HepG2 (cell line): ENCODE data around the gene ATXN1L. TPM values are rescaled to one million over a fixed set of nuclear protein-coding genes. Genes with fewer than 3 reads are reported as not detected.

Experiments used
- ARID4A ChIP-seq: sonication (generic); formaldehyde crosslinking; IDR thresholded peaks from 2 replicates; pipeline ENCODE4 v1.5.0; 2020; ENCODE audit warnings: mild to moderate bottlenecking, missing genetic modification reagents, borderline replicate concordance
- EED ChIP-seq: sonication (generic); formaldehyde crosslinking; IDR thresholded peaks from 2 replicates; pipeline ENCODE4 v1.5.0; 2020; ENCODE audit warnings: mild to moderate bottlenecking, missing genetic modification reagents
- FOXA3 ChIP-seq: IDR thresholded peaks from 2 replicates; pipeline ENCODE4 v1.6.1; 2016; ENCODE audit warnings: missing genetic modification reagents, missing compliant biosample characterization
- KAT7 ChIP-seq: IDR thresholded peaks from 2 replicates; pipeline ENCODE4 v1.6.1; 2018; ENCODE audit warnings: borderline replicate concordance, missing compliant biosample characterization
- KDM4B ChIP-seq: sonication (generic); formaldehyde crosslinking; IDR thresholded peaks from 2 replicates; pipeline ENCODE4 v1.4.0; 2020; ENCODE audit warnings: missing genetic modification reagents
- KMT2A ChIP-seq: sonication (generic); formaldehyde crosslinking; IDR thresholded peaks from 2 replicates; pipeline ENCODE4 v1.4.0; 2020; ENCODE audit warnings: missing genetic modification reagents
- MTA3 ChIP-seq: sonication (generic); formaldehyde crosslinking; IDR thresholded peaks from 2 replicates; pipeline ENCODE4 v1.4.0; 2020; ENCODE audit warnings: missing genetic modification reagents
- RELA ChIP-seq: sonication (generic); formaldehyde crosslinking; IDR thresholded peaks from 2 replicates; pipeline ENCODE4 v1.4.0; 2020; ENCODE audit warnings: missing genetic modification reagents
- RFX5 ChIP-seq: IDR thresholded peaks from 2 replicates; pipeline ENCODE4 v1.6.1; 2011; ENCODE audit warnings: low read depth, low read length, improper control_type of control experiment
- USF2 ChIP-seq, 2 experiments: sonication (generic) in 1 of 2; formaldehyde crosslinking in 1 of 2; IDR thresholded peaks; 2 replicates each; pipeline versions ENCODE4 v1.5.1 to v1.6.1; 2011 to 2020; ENCODE audit warnings: borderline replicate concordance in 1 of 2, low read depth in 1 of 2, low read length in 1 of 2, mild to moderate bottlenecking in 1 of 2, missing genetic modification reagents in 1 of 2, moderate library complexity in 1 of 2
- ZNF484 ChIP-seq: sonication (generic); formaldehyde crosslinking; IDR thresholded peaks from 2 replicates; pipeline ENCODE4 v1.5.1; 2020; ENCODE audit warnings: mild to moderate bottlenecking, low read depth, missing genetic modification reagents, borderline replicate concordance
- ZNF563 ChIP-seq: sonication (generic); formaldehyde crosslinking; IDR thresholded peaks from 2 replicates; pipeline ENCODE4 v1.8.0; 2022; ENCODE audit warnings: mild to moderate bottlenecking, moderate library complexity, missing genetic modification reagents
- ZNF747 ChIP-seq: sonication (generic); formaldehyde crosslinking; IDR thresholded peaks from 2 replicates; pipeline ENCODE4 v1.8.1; 2023; ENCODE audit warnings: missing genetic modification reagents, mild to moderate bottlenecking, borderline replicate concordance
- ZNF83 ChIP-seq: sonication (generic); formaldehyde crosslinking; IDR thresholded peaks from 2 replicates; pipeline ENCODE4 v1.4.0; 2020; ENCODE audit warnings: missing genetic modification reagents, mild to moderate bottlenecking, borderline replicate concordance
- polyA plus RNA-seq, 8 experiments: library from polyadenylated mRNA; depleted of rRNA in 3 of 8; stranded (reverse) in 7 of 8; unstranded in 1 of 8; fragments of >200 nt; fragmentation: Illumina TruSeq in 4 of 8; extraction: Trizol in 4 of 8; gene quantifications; 2 replicates each; pipeline versions ENCODE4 v1.2.1 to v1.2.3, GENCODE V29; 2011 to 2016; ENCODE audit warnings: low read depth in 4 of 8, missing spikeins in 1 of 8, mixed read lengths in 1 of 8; ENCODE audit not compliant: insufficient read depth in 1 of 8
- total RNA-seq, 5 experiments: library from RNA; depleted of rRNA; stranded (reverse); fragments of >200 nt; fragmentation: Illumina TruSeq; extraction: Trizol; gene quantifications; 2 replicates each; pipeline ENCODE4 v1.2.3, GENCODE V29; 2016; ENCODE audit warnings: low read depth in 1 of 5
- TF ChIP-seq, protein P1 (sequence below): sonication (generic); formaldehyde crosslinking; IDR thresholded peaks from 2 replicates; pipeline ENCODE4 v1.4.0; 2020; ENCODE audit warnings: missing genetic modification reagents
- TF ChIP-seq, protein P2 (sequence below): sonication (generic); formaldehyde crosslinking; IDR thresholded peaks from 2 replicates; pipeline ENCODE4 v1.8.0; 2022; ENCODE audit warnings: mild to moderate bottlenecking, missing genetic modification reagents

ATXN1L gene
- total and polyA plus RNA-seq, 2 of the 13 experiments (the other 11 are each of a cell fraction or from before 2014, with no cell fraction given): 20.0 to 22.4 TPM

DNA sequence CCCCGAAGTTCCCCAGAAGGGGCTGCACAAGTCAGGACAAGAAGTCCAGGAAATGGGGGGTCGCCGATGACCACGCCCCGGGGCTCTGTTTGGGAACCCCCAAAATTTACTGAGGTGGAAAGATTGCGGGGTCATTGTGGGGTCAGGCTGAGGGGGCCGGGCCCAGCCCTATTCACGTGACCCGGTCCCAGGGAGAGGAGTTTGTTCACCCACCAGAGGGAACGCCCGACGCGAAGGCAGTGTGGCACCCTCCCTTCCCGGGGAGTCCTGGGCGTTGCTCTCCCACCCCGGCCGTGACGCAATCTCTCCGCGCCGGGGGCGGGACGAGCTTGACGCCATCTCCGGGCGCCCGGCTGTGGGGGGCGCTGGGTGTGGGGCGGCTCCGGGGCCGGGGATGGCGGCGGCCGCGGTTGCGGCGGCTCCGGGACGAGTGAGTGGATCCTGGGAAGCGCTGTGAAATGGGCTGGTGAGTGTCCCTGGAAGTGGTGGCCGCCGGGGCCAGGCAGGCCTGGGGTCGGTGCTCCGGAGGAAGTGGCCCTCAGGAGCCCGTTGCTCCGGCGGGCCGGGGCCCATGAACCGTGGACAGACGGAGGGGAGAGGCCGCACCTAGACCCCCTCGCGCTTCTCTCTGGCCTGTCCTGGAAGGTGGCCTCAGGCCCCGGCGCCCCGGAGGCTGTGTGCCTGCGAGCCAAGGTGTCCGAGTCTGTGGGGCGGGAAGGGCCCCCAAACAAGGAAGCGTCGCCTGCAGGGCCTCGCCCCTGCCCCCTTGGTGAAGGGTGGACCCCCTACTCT lies at the start of gene ATXN1L (continued):
- TF ChIP-seq, protein P1, sequence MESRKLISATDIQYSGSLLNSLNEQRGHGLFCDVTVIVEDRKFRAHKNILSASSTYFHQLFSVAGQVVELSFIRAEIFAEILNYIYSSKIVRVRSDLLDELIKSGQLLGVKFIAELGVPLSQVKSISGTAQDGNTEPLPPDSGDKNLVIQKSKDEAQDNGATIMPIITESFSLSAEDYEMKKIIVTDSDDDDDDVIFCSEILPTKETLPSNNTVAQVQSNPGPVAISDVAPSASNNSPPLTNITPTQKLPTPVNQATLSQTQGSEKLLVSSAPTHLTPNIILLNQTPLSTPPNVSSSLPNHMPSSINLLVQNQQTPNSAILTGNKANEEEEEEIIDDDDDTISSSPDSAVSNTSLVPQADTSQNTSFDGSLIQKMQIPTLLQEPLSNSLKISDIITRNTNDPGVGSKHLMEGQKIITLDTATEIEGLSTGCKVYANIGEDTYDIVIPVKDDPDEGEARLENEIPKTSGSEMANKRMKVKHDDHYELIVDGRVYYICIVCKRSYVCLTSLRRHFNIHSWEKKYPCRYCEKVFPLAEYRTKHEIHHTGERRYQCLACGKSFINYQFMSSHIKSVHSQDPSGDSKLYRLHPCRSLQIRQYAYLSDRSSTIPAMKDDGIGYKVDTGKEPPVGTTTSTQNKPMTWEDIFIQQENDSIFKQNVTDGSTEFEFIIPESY (CRISPR knock-in tag): no peak
- peak; percentile 94 for TF ChIP-seq KMT2A
- TF ChIP-seq EED (CRISPR knock-in tag): peak; percentile 41; the same call in 1 of the 2 replicates
- peak; percentile 58; the same call in 1 of the 2 replicates for TF ChIP-seq ZNF563
- peak; percentile 67 for TF ChIP-seq RFX5
- TF ChIP-seq RELA (CRISPR knock-in tag): peak; percentile 56; the same call in 1 of the 2 replicates
- TF ChIP-seq USF2 (IDR thresholded peaks at IDR 0.05; ENCODE audit: low read depth, low read length): peak; percentile 58
- TF ChIP-seq USF2 (CRISPR knock-in tag; IDR thresholded peaks at IDR 0.05; ENCODE audit: borderline replicate concordance): peak; percentile 84; the same call in 1 of the 2 replicates
- no peak; the same call in 1 of the 2 replicates for TF ChIP-seq ZNF747
- TF ChIP-seq ZNF83 (CRISPR knock-in tag): peak; percentile 59; the same call in 1 of the 2 replicates
- TF ChIP-seq, protein P2, sequence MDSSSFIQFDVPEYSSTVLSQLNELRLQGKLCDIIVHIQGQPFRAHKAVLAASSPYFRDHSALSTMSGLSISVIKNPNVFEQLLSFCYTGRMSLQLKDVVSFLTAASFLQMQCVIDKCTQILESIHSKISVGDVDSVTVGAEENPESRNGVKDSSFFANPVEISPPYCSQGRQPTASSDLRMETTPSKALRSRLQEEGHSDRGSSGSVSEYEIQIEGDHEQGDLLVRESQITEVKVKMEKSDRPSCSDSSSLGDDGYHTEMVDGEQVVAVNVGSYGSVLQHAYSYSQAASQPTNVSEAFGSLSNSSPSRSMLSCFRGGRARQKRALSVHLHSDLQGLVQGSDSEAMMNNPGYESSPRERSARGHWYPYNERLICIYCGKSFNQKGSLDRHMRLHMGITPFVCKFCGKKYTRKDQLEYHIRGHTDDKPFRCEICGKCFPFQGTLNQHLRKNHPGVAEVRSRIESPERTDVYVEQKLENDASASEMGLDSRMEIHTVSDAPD (CRISPR knock-in tag): no peak; the same call in 1 of the 2 replicates
- TF ChIP-seq FOXA3 (CRISPR knock-in tag): peak; percentile 70; the same call in 1 of the 2 replicates
- TF ChIP-seq ZNF484: 0 out of 2 replicates have a peak, but pooled peaks have one; percentile 20
- no peak for TF ChIP-seq MTA3 (CRISPR knock-in tag)
- peak; percentile 60; the same call in 1 of the 2 replicates for TF ChIP-seq KAT7 (CRISPR knock-in tag)
- TF ChIP-seq ARID4A (CRISPR knock-in tag): peak; percentile 96
- peak; percentile 59 for TF ChIP-seq KDM4B (CRISPR knock-in tag)
